LHCN-M2 (cell line): ENCODE data around the gene MICAL3. TPM values are rescaled to one million over a fixed set of nuclear protein-coding genes. Genes with fewer than 3 reads are reported as not detected.
"Not testable (repeated sequence)": the region's sequence is repeated elsewhere in the genome, so short reads cannot be mapped to it uniquely, and the experiment has no call there.

Source experiments
- DNase-seq: peaks from one replicate; pipeline ENCODE4 v3.0.0-alpha.2; 2012; ENCODE audit warnings: low read depth
- total RNA-seq: library from RNA; depleted of rRNA; stranded (reverse); fragments of >200 nt; gene quantifications from 2 replicates; pipeline ENCODE4 v1.2.3, GENCODE V29; 2014

MICAL3 gene
- total RNA-seq, 1 experiment from 2014 or later, result 18.5 TPM

DNA sequence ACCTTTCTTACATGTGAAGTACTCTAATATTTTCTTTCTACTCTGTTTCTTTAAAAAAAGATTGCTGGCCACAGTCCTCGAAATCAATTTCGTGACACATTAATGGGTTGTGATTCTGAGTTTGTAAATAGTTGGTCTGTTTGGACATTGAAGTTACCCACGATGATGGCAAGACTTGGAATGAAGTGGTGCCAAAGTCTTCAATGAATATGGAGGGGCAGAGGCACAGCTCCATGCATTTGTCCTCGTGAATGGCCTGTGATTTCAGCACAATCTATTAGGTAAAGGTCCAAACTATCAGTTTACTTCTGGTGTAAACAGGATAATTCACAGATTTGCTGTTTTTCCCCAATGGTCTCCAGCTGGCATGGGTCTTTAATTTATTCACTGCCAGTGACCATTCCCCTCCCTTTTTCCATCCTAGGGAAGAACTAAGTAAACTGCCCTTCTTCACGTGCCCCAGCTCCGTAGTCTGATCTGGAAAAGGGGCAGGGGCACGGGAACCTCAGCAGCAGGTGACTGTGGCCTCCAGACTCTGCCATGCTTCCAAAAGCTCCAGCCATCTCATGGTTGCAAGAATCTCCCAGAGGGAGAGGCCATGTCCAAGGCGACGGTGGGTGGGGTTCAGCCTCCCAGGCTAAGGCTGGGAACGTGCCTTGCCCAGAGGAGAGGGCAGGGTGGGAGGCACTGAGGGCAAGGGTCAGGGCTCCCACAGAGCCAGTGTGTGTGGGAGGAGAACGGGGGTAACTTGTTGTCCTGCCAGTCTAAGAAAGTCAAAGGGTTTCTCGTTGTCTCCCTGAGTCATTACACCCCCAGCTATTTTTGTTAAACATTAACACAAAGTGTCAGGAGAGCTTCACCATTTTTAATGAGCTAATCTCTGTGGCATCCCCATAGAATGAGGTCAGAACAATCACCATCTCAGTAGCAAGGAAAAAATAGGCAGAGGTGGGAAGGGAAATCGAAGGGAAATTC, 36.6 kb upstream of the MICAL3 start:
- DNase-seq, result peak; percentile 24

GRCh38 chr22:18059991-18060390, 35.6 kb upstream of the MICAL3 start:
- no peak for DNase-seq

GRCh38 chr22:18059473-18059872, 35.1 kb upstream of the MICAL3 start:
- DNase-seq, result no peak

DNA sequence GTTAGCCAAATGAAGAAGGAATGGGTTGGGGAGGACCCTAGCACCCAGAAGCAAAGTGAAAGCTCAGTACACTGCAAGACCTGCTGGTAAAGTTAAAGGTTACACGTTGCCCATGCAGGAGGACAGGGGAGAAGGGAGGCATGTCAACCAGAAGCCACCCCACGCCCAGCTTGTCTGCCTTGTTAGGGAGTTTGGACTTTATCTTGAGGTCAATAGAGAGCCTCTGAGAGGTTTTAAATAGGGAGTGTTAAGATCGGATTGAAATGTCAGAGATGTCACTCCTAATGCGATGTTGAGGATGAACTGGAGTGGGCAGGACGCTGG, 34.7 kb upstream of the MICAL3 start:
- no peak for DNase-seq

DNA sequence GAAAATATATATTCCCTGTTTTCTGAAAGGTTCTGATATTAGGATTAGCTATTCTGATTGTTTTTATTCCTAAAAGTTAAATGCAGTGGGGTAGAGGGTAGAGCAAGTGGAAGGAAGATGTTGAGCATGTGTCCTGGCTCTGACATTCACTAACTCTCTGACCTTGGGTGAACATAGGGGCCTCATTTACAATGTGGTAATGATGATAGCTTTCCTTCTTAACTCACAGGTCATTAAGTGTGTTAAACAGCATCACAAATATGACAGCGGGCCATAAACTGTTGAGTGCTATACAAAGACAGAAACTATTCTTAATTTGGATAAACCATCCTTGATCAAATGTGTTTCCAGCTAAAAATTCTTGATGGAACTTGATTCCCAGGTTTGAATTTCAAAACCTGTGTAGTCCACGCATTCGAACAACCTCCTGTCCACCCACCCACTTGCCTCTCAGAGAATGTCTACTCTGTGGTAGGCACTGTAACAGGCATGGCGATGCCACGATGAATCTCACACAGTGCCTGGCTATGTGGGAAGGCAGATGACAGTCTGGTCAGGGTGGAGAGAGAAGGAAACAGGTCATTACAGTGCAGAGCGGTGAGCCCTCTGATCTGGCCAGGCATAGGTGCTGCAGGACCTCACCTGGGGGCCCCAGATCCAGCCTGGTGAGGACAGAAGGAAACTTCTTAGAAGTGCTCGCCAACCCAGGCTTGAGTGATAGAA, 34.2 kb upstream of the MICAL3 start:
- DNase-seq, result no peak

DNA sequence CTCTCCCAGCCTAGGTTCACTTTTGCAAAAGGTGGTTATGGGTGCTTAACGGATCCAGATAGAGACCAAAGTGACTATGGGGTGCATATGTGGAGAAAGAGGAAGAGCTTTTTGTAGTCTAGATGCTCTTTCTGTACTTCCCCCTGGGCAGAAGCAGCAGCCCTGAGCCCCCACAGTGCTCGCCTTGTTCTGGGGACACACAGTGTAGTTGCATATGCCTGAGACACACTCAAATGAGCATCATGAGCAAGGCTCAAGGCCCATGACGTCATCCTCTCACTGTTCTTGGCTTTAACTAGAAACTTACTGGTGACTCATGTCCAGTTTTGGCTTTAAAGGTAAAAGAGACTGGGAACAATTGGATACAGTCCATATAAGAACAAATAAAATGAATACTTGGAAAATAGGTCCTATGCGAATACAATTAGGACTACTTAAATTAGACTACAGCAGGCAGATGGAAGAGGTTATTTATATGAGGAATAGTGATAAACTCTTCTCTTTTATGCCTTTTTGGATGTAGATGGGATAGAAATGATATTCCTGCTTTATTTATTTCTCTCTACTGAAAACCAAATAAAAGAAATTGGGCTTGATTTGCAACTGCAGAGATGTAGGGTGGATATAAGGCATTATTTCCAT, 33.3 kb upstream of the MICAL3 start:
- peak; percentile 93 for DNase-seq

DNA sequence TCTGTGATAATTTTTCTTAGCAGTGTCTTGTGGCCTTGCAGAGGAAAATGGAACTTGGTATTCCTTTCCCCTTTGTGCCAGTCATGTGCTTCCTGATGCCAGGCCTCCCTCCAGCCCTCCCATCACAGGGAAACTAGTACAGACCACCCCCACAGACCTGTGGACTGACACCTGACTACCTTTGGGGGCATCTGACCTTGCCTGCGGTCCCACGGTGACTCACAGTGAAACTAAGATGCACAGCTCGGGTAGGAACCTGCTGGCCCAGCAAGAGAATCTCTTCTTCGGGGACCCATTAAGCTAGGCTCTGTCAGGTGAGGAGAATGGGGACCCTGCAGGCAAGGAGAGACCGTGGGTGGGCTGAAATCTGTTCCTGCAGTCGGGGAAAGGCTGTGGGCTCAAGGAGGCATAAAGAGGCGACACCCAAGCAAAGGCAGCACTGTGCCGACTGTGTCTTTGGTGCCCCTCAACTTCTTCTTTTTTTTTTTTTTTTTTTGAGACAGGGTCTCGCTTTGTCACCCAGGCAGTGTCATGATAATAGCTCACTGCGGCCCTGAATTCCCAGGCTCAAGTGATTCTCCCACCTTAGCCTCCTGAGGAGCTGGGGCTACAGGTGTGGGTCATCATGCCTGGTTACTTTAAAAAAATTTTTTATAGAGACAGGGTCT, 32.6 kb upstream of the MICAL3 start:
- no peak for DNase-seq

GRCh38 chr22:18056161-18056666, 31.9 kb upstream of the MICAL3 start:
- DNase-seq, result peak; percentile 52

DNA sequence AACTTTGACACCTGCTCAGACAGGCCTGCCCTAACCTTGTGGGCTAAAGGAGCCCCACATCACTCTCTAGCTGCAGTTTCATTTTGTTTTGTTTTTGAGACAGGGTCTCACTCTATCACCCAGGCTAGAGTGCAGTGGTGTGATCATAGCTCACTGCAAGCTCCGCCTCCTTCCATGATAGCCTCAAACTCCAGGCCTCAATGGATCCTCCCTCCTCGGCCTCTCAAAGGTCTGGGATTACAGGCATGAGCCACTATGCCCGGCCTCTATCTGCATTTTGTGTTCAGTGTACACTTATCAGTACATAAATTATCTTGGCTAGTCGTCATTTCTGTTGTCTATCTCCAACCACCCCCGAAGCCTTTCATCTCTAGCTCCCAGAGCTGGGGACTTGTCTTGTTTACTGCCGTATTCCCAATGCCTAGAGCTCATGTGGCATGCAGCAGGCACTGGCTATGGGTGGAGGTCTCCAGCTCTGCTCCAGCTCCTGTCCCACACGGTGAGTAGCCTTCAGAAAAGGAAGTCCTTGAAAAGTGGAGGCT, 31.3 kb upstream of the MICAL3 start:
- DNase-seq, result no peak

- DNase-seq, result not testable (repeated sequence)
These were observed 29.0 kb upstream of the MICAL3 start for GRCh38 chr22:18053216-18053946.

DNA sequence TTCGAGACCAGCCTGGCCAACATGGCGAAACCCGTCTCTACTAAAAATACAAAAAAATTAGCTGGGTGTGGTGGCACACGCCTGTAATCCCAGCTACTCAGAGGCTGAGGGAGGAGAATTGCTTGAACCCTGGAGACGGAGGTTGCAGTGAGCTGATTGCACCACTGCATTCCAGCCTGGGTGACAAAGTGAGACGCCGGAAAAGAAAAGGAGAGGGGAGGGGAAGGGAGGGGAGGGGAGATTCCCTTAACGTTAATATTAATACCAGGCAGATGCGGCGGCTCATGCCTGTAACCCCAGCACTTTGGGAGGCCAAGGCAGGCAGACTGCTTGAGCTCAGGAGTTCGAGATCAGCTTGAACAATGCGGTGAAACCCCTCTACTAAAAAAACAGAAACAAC, 26.8 kb upstream of the MICAL3 start:
- DNase-seq, result not testable (repeated sequence)

GRCh38 chr22:18050065-18050464, 25.7 kb upstream of the MICAL3 start:
- DNase-seq, result no peak

DNA sequence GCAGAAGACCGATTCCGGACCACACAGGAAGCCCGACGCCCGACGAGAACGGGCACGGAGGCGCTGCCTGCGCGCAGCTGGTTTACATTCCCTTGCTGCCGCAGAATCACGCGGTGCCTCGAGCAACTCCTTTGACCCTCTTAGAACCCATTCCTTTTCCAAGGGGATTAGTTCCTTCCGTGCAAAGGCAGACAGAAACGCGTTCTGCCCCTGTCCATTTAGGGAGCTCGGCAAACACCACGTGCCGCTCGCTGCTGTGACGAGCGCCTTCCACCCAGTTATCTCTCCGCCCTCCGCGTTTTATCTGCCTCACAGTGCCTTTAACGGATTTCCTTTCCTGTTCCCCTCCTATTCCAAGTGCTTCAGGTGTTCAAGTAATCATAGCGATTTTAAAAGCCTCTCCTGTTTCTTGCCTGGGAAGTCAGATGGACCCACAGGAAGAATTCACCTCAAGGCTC, 24.1 kb upstream of the MICAL3 start:
- no peak for DNase-seq

DNA sequence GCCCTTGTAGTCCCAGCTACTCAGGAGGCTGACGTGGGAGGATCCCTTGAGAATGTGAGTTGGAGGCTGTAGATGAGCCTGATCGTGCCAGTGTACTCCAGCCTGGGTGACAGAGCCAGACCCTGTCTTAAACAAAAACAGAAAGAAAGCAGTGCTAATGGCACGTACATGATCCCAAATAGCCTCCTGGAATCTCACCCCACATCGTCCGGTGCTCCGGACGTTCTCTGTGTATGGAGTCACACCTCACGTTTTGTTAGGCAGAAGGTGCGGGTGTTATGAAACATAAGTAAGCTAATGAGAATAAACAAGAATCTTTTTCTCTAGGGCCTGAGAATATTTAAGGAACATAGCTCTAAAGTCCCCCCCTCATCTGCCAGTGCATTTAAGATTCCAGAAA, 23.7 kb upstream of the MICAL3 start:
- DNase-seq, result no peak

DNA sequence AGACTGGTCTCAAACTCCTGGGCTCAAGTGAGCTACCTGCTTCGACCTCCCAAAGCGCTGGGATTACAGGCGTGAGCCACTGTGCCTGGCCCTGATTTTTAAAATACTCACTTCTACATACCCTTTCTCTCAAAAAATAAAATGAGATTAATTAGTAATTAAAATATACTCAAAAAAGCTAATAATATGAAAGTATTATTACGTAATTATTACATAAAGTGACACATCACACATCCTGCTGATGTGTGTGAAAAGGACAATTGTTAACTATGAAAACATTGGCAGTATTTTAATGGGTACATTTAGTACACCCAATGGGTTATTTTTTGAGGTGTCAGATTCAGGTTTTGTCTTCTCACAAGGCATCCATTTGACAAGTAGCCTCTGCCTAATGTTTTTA, 21.4 kb upstream of the MICAL3 start:
- DNase-seq, result no peak

GRCh38 chr22:18044548-18045271, 20.3 kb upstream of the MICAL3 start:
- peak; percentile 86 for DNase-seq

- DNase-seq, result peak; percentile 36
These were observed 18.3 kb upstream of the MICAL3 start for GRCh38 chr22:18042685-18043084.

DNA sequence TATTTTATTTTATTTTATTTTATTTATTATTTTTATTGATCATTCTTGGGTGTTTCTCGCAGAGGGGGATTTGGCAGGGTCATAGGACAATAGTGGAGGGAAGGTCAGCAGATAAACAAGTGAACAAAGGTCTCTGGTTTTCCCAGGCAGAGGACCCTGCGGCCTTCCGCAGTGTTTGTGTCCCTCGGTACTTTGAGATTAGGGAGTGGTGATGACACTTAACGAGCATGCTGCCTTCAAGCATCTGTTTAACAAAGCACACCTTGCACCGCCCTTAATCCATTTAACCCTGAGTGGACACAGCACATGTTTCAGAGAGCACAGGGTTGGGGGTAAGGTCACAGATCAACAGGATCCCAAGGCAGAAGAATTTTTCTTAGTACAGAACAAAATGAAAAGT, 16.5 kb upstream of the MICAL3 start:
- DNase-seq, result not testable (repeated sequence)

DNA sequence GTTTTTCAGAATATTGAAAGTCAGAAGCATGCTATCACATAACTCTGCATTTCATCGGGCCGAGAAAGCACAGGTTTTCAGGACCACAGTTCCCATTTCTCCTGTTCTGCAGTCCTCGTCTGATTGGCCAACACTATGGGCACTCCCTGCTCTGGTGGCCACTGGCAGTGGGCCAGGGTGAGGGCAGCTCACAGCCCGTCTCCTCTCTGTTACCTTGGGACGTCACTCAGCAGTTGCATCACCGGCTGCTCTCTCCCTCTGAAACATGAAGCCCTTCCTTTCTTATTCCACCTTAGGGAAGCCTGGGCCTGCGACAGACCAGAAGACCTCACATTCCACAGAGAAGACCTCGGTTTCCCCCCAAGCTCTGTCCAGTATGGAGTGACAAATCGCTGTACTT, 11.4 kb upstream of the MICAL3 start:
- DNase-seq, result peak; percentile 31

DNA sequence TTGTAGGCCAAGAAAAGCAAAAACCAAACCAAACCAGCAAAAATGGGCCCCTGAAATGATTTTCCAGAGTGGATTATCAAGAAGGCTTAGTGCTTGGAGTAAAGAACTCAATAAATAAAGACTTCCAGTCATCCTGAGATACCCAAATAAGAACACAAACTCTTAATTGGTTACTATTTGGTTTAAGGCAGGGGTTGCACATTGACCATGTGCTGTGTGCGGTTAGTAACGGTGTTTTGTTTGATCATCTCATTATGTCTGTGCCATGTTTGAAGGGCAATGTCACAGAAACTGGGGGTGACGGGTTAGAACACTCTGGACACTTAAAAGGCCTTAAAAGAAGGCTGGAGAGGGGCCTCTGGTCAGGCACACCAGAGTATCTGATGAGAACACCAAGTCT, 9.7 kb upstream of the MICAL3 start:
- DNase-seq, result no peak
